HG03565 (cell line): ENCODE data around the gene MRPS17.
"Not testable (repeated sequence)": the region's sequence is repeated elsewhere in the genome, so short reads cannot be mapped to it uniquely, and the experiment has no call there.

Experiments
- ATAC-seq: cut with Tn5 transposase; IDR thresholded peaks from one replicate; pipeline ENCODE4 v1.9.1; 2021; ENCODE audit warnings: mild to moderate bottlenecking, moderate library complexity; ENCODE audit not compliant: unreplicated experiment

The MRPS17 gene

GRCh38 chr7:55951637-55952351 is at the start of gene MRPS17:
Gene MRPS17, plus strand, starts transcription at chr7:55951877. Its CDS starts 1,319 bp downstream, at chr7:55953196.
- peak; percentile 100 for ATAC-seq

- peak; percentile 98 for ATAC-seq
Measured at GRCh38 chr7:55903985-55904759, 47.5 kb upstream of the MRPS17 start.

GRCh38 chr7:55912748-55913158 is 38.9 kb upstream of the MRPS17 start:
- no peak for ATAC-seq

GRCh38 chr7:55917771-55918170 is 33.9 kb upstream of the MRPS17 start:
- no peak for ATAC-seq

GRCh38 chr7:55928006-55928767 is 23.5 kb upstream of the MRPS17 start:
- no peak for ATAC-seq

- ATAC-seq: no peak
Measured at GRCh38 chr7:55931421-55932151, 20.1 kb upstream of the MRPS17 start.

GRCh38 chr7:55939514-55940123 is 12.1 kb upstream of the MRPS17 start:
- no peak for ATAC-seq

GRCh38 chr7:55946545-55946944 is 5.1 kb upstream of the MRPS17 start:
- no peak for ATAC-seq

GRCh38 chr7:55952352-55952671 is 635 bp downstream of the MRPS17 start:
- not testable (repeated sequence) for ATAC-seq

- ATAC-seq: no peak
Measured at GRCh38 chr7:55953707-55954475, 2.2 kb downstream of the MRPS17 start.

- ATAC-seq: no peak
Measured at GRCh38 chr7:55957190-55957589, 5.5 kb downstream of the MRPS17 start.

- ATAC-seq: no peak
Measured at GRCh38 chr7:55962014-55962413, 10.3 kb downstream of the MRPS17 start.

GRCh38 chr7:55963584-55964168 is 12.0 kb downstream of the MRPS17 start:
- no peak for ATAC-seq

- peak; percentile 75 for ATAC-seq
Measured at GRCh38 chr7:55964261-55965099, 12.8 kb downstream of the MRPS17 start, which contains the start of gene NIPSNAP2. Gene NIPSNAP2, plus strand, starts transcription at chr7:55964585. Its CDS starts 25 bp downstream, at chr7:55964610.

- ATAC-seq: no peak
Measured at GRCh38 chr7:55965100-55965470, 13.4 kb downstream of the MRPS17 start.

- no peak for ATAC-seq
Measured at GRCh38 chr7:55965805-55966421, 14.2 kb downstream of the MRPS17 start.

GRCh38 chr7:55966851-55967250 is 15.2 kb downstream of the MRPS17 start:
- no peak for ATAC-seq

GRCh38 chr7:55969391-55969790 is 17.7 kb downstream of the MRPS17 start:
- no peak for ATAC-seq
